ENCODE data around the gene SLC52A1.

- TF ChIP-seq BCL6 (CRISPR knock-in tag; IDR thresholded peaks at IDR 0.05) (no peak), JARID2 (CRISPR knock-in tag; IDR thresholded peaks at IDR 0.05; ENCODE audit: insufficient replicate concordance) (no peak), RAD51 (IDR thresholded peaks at IDR 0.05; ENCODE audit: borderline replicate concordance) (no peak)
These were observed 47.3 kb downstream of the SLC52A1 start for GRCh38 chr17:4987767-4988567.

All from HepG2 (cell line).